ENCODE data around the gene MCEE. TPM values are rescaled to one million over a fixed set of nuclear protein-coding genes. Genes with fewer than 3 reads are reported as not detected.

The MCEE gene
- total RNA-seq, 4 donors from 2014 or later: 19.0 to 45.2 (median 33.3) TPM

- TF ChIP-seq POLR2A (IDR thresholded peaks at IDR 0.05) (no peak), CTCF (IDR thresholded peaks at IDR 0.05) (no peak)
- intact Hi-C loops (cut with DNase I; ENCODE audit: low total_unique reads): no loop called here
- H3K4me3 ChIP-seq (ENCODE audit: low read depth, poor library complexity, severe bottlenecking): no peak overlapping the region
- 33 to 43% methylated on average over 6 of the region's 6 CpGs for WGBS, 2 donors
- DNase-seq (ENCODE audit: low spot score in 2 of 2): no peak
Observed at GRCh38 chr2:71156573-71156972, 26.5 kb upstream of the MCEE start.

- no peak for DNase-seq (ENCODE audit: low spot score in 2 of 2)
- H3K4me3 ChIP-seq (ENCODE audit: low read depth, poor library complexity, severe bottlenecking): no peak overlapping the region
- WGBS, 2 donors: 90 to 99% methylated on average over 4 of the region's 4 CpGs
- no peak for TF ChIP-seq CTCF (IDR thresholded peaks at IDR 0.05)
- no peak for TF ChIP-seq POLR2A (IDR thresholded peaks at IDR 0.05)
- intact Hi-C loops (cut with DNase I; ENCODE audit: low total_unique reads): no loop called here
Observed at GRCh38 chr2:71155846-71156245, 25.8 kb upstream of the MCEE start.

- no peak for DNase-seq (ENCODE audit: low spot score in 2 of 2)
- intact Hi-C loops (cut with DNase I; ENCODE audit: low total_unique reads): no loop called here
- TF ChIP-seq POLR2A (IDR thresholded peaks at IDR 0.05) (no peak), CTCF (IDR thresholded peaks at IDR 0.05) (no peak)
- no peak overlapping the region for H3K4me3 ChIP-seq (ENCODE audit: low read depth, poor library complexity, severe bottlenecking)
- 68 to 72% methylated on average over 6 of the region's 6 CpGs for WGBS, 2 donors
Observed at GRCh38 chr2:71154798-71155197, 24.8 kb upstream of the MCEE start.

- DNase-seq (ENCODE audit: low spot score in 2 of 2): no peak
- intact Hi-C loops (cut with DNase I; ENCODE audit: low total_unique reads): no loop called here
- TF ChIP-seq POLR2A (IDR thresholded peaks at IDR 0.05) (no peak), CTCF (IDR thresholded peaks at IDR 0.05) (no peak)
- H3K4me3 ChIP-seq (ENCODE audit: low read depth, poor library complexity, severe bottlenecking): no peak overlapping the region
- WGBS, 2 donors: 83 to 84% methylated on average over 8 of the region's 8 CpGs
Observed at GRCh38 chr2:71154279-71154678, 24.2 kb upstream of the MCEE start.

GRCh38 chr2:71153585-71154224, 23.7 kb upstream of the MCEE start:
- DNase-seq (ENCODE audit: low spot score in 2 of 2): no peak
- intact Hi-C loops (cut with DNase I; ENCODE audit: low total_unique reads): no loop called here
- WGBS, 2 donors: 78 to 82% methylated on average over 11 of the region's 11 CpGs
- no peak overlapping the region for H3K4me3 ChIP-seq (ENCODE audit: low read depth, poor library complexity, severe bottlenecking)
- TF ChIP-seq CTCF (IDR thresholded peaks at IDR 0.05) (no peak), POLR2A (IDR thresholded peaks at IDR 0.05) (no peak)

GRCh38 chr2:71151620-71152019, 21.6 kb upstream of the MCEE start:
- intact Hi-C loops (cut with DNase I; ENCODE audit: low total_unique reads): no loop called here
- TF ChIP-seq POLR2A (IDR thresholded peaks at IDR 0.05): no peak
- TF ChIP-seq CTCF (IDR thresholded peaks at IDR 0.05): no peak
- no peak for DNase-seq (ENCODE audit: low spot score in 2 of 2)
- no peak overlapping the region for H3K4me3 ChIP-seq (ENCODE audit: low read depth, poor library complexity, severe bottlenecking)
- whole genome bisulfite sequencing, 2 donors: 85 to 91% methylated on average over 1 of the region's 1 CpG

Measured in lower leg skin (tissue), 4 donors.